ENCODE results near the gene PPARG.

The PPARG gene

DNA sequence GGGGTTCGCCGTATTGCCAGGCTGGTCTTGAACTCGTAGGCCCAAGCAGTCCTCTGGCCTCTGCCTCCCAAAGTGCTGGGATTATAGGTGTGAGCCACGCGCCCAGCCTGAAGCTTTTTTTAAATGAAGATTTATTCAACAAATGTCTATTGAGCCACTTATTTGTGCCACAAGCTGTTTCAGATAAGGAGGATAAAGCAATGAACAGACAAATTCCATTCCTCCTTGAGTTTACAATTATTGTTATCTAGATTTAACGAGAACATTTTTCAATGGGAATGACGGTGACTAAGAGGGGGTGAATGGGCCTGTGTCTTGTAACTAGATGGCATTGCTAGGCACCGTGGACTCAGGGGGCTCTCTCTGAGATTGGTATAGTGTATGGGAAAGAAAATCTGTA, 10.2 kb downstream of the PPARG start:
- in situ Hi-C loops (cut with MboI; ENCODE audit: low pct_unique_long_range_greater_than_20kb, low sequenced_read_pairs, unreplicated experiment): no loop called here
- TF ChIP-seq, protein P1, sequence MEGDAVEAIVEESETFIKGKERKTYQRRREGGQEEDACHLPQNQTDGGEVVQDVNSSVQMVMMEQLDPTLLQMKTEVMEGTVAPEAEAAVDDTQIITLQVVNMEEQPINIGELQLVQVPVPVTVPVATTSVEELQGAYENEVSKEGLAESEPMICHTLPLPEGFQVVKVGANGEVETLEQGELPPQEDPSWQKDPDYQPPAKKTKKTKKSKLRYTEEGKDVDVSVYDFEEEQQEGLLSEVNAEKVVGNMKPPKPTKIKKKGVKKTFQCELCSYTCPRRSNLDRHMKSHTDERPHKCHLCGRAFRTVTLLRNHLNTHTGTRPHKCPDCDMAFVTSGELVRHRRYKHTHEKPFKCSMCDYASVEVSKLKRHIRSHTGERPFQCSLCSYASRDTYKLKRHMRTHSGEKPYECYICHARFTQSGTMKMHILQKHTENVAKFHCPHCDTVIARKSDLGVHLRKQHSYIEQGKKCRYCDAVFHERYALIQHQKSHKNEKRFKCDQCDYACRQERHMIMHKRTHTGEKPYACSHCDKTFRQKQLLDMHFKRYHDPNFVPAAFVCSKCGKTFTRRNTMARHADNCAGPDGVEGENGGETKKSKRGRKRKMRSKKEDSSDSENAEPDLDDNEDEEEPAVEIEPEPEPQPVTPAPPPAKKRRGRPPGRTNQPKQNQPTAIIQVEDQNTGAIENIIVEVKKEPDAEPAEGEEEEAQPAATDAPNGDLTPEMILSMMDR (IDR thresholded peaks at IDR 0.05; ENCODE audit: extremely low read depth, insufficient read depth, missing control alignments): no peak
- no peak for DNase-seq (ENCODE audit: low spot score)

DNA sequence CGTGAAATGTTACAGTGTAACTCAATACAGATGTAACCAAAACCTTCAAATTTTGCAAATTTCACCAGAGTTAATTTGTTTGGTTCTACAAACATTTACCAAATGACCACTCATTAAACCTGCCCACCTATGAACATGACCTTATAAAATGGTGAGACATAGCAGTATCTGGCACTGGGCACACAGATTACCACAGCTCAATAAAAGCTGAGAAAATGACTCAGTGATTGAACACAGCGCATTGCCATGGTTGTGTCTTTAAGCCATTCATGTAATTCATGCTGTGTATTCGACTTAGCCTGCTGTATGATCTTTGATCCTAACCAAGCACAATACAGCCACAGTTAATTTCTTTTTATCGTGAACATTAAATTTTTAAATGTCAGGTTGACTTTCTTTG, 11.3 kb downstream of the PPARG start:
- DNase-seq (ENCODE audit: low spot score): no peak
- in situ Hi-C loops (cut with MboI; ENCODE audit: low pct_unique_long_range_greater_than_20kb, low sequenced_read_pairs, unreplicated experiment): no loop called here
- TF ChIP-seq, protein P1 (IDR thresholded peaks at IDR 0.05; ENCODE audit: extremely low read depth, insufficient read depth, missing control alignments): no peak

DNA sequence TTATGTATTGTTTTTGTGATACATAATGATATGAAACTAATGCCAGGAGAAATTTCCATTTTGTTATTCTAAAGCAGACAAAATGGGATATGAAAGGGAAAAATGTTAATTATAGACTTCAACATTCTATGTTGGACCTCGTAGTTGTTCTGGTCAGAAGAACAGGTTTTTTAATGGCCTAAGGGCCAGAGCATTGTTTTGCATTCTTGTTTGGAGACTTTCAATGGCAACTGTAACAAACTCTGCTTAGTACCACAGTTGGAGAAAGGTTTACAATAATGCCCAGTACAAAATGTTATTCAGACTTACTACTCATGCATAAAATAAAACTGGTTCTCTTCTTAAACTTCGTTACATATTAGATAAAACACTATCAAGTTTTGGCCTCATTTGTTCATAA, 12.2 kb downstream of the PPARG start:
- TF ChIP-seq, protein P1 (IDR thresholded peaks at IDR 0.05; ENCODE audit: extremely low read depth, insufficient read depth, missing control alignments): no peak
- in situ Hi-C loops (cut with MboI; ENCODE audit: low pct_unique_long_range_greater_than_20kb, low sequenced_read_pairs, unreplicated experiment): no loop called here
- no peak for DNase-seq (ENCODE audit: low spot score)

DNA sequence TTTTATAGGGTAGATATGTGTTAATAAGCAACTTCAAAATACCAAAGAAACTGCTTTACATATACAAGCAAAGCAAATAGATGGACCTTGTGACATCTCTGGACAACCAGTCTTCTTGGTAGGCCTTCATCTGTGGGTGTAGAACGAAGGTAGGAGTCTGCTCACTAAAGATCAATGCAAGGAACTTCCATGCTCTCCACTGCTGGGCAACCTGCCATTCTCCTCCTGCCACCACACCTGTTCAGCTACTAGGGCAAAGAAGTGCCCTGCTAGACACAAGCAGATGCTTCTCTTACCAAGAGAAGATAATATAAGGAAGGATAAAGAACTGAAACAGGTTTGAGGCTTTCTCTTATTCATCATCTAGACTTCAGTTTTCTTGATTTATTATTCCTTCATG, 12.6 kb downstream of the PPARG start:
- DNase-seq (ENCODE audit: low spot score): no peak
- TF ChIP-seq, protein P1 (IDR thresholded peaks at IDR 0.05; ENCODE audit: extremely low read depth, insufficient read depth, missing control alignments): no peak
- in situ Hi-C loops (cut with MboI; ENCODE audit: low pct_unique_long_range_greater_than_20kb, low sequenced_read_pairs, unreplicated experiment): no loop called here

DNA sequence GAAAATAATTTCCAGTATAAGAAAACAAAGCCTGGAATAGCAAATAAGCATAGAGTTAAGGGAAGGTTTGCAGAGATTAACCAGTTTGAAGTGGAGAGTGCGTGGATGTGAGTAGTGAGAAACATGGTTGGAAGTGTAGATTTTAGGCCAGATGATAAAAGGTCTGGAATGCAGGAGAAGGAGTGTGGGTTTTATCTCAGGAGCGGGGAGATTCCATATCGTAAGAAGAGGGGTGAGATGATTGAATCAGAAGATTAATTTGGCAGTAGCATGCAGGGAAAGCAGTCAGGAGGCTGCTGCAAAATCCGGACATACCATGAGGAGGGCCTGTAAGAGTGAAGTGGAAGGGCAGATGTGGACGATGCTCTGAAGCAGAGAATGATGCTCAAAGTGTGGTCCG, 13.7 kb downstream of the PPARG start:
- in situ Hi-C loops (cut with MboI; ENCODE audit: low pct_unique_long_range_greater_than_20kb, low sequenced_read_pairs, unreplicated experiment): no loop called here
- no peak for DNase-seq (ENCODE audit: low spot score)
- TF ChIP-seq, protein P1 (IDR thresholded peaks at IDR 0.05; ENCODE audit: extremely low read depth, insufficient read depth, missing control alignments): no peak

DNA sequence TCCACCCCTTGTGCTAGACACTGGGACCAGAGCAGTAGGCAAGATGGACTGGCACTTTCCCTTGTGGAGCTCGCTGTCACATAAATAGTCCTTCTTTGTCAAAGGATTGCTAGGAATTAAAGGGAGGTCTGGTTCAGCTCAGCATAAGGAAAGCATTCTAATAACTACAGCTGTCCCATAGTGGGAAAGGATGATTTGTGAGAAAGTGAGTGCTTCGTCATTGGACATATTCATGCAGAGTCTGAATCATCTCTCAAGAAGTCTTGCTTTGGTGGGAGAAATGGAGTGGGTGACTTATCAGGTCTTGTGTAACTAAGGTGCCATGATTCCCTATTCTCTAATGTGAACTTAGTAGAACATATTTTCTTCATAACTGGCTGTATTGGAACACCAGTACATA, 14.7 kb downstream of the PPARG start:
- DNase-seq (ENCODE audit: low spot score): no peak
- in situ Hi-C loops (cut with MboI; ENCODE audit: low pct_unique_long_range_greater_than_20kb, low sequenced_read_pairs, unreplicated experiment): no loop called here
- TF ChIP-seq, protein P1 (IDR thresholded peaks at IDR 0.05; ENCODE audit: extremely low read depth, insufficient read depth, missing control alignments): no peak

DNA sequence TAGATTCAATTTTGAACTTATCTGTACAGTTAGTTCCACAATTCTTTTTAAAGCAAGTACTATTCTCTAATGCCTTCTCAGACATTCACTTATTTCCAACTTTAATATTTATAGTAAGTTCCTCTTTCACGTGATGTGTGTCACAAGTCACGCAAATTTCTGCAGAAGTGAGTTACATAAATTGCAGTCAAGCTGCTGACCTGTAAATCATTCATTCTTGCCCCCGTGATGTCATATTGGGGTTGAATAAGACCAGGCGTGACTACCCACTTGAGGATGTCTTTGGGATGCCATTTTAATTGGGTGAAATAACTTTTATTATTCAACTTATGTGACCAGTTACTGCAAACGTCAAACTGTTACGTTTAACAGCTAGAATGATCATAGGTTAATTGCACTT, 15.1 kb downstream of the PPARG start:
- no peak for DNase-seq (ENCODE audit: low spot score)
- TF ChIP-seq, protein P1 (IDR thresholded peaks at IDR 0.05; ENCODE audit: extremely low read depth, insufficient read depth, missing control alignments): no peak
- in situ Hi-C loops (cut with MboI; ENCODE audit: low pct_unique_long_range_greater_than_20kb, low sequenced_read_pairs, unreplicated experiment): no loop called here
